HG02885 (cell line): Measurements from ENCODE around the gene FIZ1.
A peak's percentile ranks its signal among the peaks of the same experiment; 100 is the strongest.
"Not testable (repeated sequence)": the region's sequence is repeated elsewhere in the genome, so short reads cannot be mapped to it uniquely, and the experiment has no call there.

ENCODE experiments used
- ATAC-seq: cut with Tn5 transposase; IDR thresholded peaks from one replicate; pipeline ENCODE4 v1.9.1; 2021; ENCODE audit warnings: mild to moderate bottlenecking; ENCODE audit not compliant: unreplicated experiment, poor library complexity

Gene FIZ1

DNA sequence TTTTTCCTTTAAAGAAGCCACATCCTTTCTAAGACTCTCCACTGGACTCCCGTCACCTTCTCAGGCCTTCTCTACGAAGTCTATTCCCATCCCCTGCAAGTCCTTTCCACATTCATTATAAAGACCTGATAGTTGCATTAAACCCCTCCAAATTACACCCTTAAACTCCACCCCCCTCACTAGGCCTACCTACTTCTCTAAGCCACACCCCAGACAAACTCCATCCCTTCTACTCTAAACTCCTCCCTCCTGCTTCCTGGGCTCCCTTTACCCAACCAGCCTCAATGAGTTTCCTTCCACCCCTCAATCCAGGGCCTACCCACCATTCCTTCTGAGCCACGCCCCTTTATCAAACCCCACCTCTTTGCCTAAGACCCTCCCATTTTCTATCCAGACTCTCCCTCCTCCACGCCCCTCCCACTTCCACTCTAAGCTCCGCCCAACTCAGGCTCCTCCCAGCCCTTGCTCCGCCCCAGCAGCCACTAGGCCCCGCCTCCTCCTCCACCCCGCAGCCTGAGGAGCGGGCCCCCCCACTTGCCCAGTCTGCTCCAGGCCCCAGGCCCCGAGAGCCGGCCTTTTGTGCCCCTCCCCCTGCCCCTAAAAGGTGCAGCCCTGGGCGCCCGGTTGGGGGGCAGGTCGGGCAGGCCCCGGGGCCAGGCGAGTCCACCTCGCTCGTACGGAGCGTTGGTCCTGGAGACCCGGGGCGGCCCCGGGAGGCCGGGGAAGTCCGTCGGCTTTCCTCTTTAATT, 424 bp downstream of the FIZ1 start:
- peak; percentile 51 for ATAC-seq

- no peak for ATAC-seq
Observed at GRCh38 chr19:55598034-55598433, 1.3 kb downstream of the FIZ1 start.

DNA sequence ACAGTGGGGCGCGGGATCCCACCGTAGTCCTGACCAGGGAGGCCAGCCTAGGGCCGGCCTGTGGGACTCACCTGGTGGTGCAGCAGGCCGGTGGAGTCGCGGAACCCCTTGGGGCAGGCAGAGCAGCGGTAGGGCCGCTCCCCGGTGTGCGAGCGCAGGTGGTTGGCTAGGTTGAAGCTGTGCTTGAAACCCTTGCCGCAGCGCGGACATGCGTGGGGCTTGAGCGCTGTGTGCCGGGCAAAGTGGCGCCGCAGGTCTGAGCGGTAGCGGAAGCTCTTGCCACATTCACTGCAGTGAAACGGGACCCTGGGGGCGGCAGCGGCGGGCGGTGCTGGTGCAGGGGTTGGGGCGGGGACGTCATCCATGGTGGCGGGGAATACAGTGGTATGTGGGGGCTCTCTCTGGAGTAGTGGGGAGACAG, 1.8 kb downstream of the FIZ1 start:
- ATAC-seq, result no peak

GRCh38 chr19:55596304-55596703, 3.0 kb downstream of the FIZ1 start:
- no peak for ATAC-seq

GRCh38 chr19:55594996-55595545, 4.2 kb downstream of the FIZ1 start:
- ATAC-seq, result no peak

GRCh38 chr19:55593096-55593772, 6.1 kb downstream of the FIZ1 start:
- no peak for ATAC-seq

GRCh38 chr19:55592391-55593090, 6.8 kb downstream of the FIZ1 start:
- no peak for ATAC-seq

- no peak for ATAC-seq
Observed at GRCh38 chr19:55591555-55591954, 7.8 kb downstream of the FIZ1 start.

DNA sequence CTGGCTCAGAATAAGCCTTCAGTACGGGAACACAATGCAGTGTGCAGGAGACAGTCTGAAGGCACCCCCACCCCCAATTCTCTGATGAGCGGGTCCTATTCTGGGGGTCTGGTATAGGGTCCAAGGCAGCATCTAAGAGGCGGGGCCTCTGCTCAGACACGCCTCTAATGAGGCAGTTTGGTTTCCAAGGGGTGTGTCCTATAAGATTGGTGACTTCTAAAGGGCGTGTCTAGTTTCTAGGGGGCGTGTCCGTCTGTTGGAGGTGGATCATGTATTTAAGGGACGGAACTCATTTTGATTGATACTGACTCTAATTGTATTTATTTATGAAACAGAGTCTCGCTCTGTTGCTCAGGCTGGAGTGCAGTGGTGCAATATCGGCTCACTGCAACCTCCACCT, 8.7 kb downstream of the FIZ1 start:
- ATAC-seq, result no peak

DNA sequence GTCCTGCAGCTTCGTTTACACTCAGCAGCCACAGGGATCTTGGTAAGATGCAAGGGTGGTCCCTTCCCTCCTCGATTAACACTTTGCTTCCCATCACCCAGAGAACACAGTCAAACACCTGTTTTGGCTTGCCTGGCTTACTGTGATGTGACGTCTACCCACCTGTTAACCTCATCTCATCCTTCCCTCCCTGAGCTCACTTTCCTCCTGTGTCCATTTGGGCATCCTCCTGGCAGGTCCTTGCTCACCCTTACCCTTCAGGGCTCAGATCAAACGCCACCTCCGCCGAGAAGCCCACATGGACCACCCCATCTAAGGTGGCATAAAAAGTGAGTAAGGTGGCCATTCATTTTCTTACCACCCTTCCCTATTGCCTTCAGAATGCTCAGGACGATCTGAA, 9.2 kb downstream of the FIZ1 start:
- ATAC-seq, result no peak

DNA sequence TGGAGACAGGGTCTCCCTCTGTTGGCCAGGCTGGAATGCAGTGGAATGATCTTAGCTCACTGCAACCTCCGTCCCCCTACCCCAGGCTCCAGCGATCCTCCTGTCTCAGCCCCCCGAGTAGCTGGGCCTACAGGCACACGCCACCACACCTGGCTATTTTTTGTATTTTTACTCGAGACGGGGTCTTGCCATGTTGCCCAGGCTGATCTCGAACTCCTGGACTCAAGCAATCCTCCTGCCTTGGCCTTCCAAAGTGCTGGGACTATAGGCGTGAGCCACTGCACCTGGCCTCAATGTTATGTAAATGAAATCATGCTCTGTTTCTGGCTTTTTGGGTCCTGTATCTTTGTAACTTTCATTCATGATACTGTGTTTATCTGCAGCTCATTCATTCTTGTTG, 10.6 kb downstream of the FIZ1 start:
- ATAC-seq, result no peak

GRCh38 chr19:55586976-55587668, 12.2 kb downstream of the FIZ1 start:
- ATAC-seq, result peak; percentile 82

DNA sequence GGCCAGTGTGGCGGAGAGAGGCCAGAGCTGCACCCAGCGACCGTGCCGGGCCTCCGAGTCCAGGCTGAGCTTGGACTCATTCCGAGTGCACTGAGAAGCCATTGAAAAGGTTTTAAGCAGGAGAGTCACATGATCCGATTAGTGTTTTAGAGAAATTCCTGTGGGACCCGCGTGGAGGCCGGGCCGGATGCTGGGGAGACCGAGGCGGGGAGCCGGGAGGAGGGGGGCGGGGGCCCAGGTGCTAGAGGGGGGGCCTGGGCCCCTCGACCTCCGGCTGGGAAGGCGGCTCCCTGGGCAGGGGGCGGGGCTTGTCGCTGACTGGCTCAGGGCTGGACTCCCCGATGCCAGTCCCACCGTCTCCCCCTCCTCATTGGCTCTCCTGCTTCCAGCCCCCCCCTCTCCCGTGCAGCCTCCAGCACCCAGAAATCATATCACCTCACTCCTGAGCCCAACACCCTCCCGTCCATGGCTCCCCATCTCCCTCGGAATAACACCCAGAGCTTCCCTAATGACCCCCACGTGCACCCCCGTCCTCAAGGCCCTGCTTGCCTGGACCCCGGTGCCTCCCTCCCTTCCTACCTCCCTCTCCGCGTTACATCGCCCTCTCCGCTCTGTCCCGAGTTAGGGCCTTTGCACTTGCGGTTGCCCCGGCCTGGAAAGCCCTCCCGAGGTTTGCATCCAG, 13.5 kb downstream of the FIZ1 start:
- no peak for ATAC-seq

GRCh38 chr19:55584871-55585270, 14.4 kb downstream of the FIZ1 start:
- ATAC-seq, result no peak

GRCh38 chr19:55583897-55584296, 15.4 kb downstream of the FIZ1 start:
- ATAC-seq, result not testable (repeated sequence)

GRCh38 chr19:55582284-55582683, 17.0 kb downstream of the FIZ1 start:
- ATAC-seq, result not testable (repeated sequence)

DNA sequence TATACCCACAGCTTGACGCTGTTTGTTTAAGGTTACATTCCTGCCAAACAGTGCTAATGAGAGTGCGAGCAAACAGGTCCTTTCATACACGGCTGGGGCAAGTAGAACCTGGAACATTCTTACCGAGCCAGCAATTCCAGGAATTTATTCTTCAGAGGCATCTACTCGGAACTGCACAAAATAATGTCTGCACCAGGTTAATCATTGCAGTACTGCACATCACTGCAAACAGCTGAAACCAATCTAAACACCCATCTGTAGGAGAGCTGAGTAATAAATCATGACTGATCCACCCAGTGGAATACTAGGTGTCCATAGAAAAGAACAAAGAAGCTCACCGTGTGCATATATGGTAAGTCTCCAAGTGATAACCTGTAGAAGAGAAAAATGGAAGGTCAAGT, 17.5 kb downstream of the FIZ1 start:
- ATAC-seq, result no peak

DNA sequence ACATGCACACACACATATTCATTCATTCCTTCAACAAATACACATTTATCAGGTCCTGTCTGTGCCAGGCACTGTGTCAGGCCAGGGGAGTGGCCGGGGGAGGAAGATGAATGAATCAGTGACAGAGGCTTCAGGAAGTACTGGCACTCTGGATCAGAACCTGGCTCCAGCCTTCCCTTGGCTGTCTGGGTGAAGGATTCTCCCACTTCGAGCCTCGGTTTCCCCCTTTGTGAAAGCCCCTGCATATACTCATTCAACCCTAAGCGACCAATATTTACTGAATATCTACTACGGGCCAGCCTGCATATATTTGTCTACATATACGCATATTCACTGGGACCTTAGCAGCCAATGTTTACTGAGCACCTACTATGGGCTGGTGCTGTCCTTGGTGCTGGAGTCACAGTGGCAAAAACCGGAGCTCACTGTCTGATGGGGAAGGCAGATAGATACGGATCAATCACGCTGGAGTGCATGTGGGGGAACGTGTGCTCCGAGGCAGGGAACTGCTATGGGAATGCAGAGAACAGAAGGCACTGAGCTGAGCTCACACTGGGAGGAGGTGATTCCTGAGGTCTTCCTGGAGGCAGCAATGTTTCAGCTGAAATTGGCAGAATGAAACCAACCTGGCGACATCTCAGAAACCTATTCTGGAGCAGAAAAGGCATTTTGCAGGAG, 18.0 kb downstream of the FIZ1 start:
- no peak for ATAC-seq

DNA sequence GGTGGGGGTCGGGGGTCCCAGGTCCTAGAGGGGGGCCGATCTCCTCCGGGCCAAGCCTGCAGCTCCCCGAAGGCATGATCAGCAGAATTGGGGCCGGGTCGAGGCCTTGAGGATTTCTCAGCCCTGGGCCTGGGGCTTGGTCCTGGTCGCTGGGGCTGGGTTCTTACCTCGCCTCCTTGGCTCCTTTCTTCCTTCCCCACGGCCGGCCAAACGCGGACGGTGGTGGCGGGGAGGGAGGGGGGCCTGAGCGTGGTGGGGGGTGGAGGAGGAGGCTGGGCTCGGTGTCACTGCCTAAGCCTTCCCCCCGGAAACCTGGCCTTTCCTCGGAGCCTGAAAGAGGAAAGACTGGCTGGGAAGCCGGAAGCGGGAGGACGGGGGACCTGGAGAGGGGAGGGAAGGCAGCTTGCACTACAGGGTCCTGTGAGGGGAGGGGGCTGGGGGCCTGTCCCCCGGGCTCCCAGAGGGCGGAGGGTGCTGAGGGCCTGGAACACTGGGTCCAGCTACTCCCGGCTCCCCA, 18.6 kb downstream of the FIZ1 start, which contains the start of gene ZNF579:
Gene ZNF579, minus strand, starts transcription at position 221 of the 517 bp plus-strand sequence. CDS start 1,209 bp downstream, outside the sequence.
- ATAC-seq, result no peak
